ENCODE data around the gene MELK.
A peak's percentile ranks its signal among the peaks of the same experiment; 100 is the strongest.

Gene MELK

GRCh38 chr9:36584620-36585460, 12.1 kb downstream of the MELK start:
- no peak for DNase-seq

GRCh38 chr9:36590231-36590630, 17.5 kb downstream of the MELK start:
- DNase-seq = no peak

DNA sequence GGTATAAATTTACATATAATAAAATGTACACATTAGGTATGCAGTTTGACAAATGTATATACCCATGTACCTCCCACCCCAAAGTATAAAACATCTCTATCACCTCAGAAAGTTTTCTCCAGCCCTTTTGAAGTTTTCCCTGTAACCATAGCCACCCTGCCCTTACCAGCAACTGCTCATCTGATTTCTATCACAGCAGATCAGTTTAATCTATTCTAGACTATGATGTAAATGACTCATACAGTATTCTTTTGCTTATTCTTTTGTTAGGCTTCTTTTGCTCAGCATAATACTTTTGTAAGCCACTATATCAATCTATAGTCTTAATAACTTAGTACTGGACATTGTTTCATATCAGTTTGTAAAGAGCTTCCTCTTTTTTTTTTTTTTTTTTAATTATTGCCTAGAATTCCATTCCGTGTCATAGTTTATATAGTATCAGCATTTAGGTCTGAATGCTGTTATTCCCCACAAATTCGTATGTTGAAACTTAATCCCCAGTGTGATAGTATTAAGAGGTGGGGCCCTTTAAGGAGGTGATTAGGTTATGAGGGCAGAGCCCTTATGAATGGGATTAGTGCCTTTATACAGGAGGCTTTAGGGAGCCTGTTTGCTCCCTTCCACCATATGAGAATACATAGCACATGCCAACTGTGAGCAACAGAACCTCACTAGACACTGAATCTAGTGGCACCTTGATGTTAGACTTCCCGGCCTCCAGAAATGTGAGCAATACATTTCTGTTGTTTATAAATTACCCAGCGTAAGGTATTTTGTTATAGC, 20.3 kb downstream of the MELK start:
- no peak for DNase-seq

DNA sequence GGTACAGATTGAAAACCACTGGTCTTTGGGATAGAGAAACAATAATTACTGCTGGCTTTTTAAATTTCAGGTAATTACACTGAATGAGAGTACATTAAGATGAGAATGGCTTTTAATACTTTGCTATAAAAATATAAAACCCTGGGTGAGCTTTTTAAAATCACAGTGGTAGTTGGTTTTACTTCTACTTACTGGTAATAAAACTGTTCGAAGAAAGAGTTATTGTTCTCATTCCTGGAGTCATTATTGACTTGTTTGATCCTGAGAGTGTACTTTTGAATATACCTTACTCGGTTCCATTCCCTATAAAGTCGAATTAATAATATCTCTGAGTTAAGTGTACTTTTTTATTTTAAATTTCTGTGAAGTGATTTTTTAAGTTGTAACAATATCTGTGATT, 21.5 kb downstream of the MELK start:
- no peak for DNase-seq

GRCh38 chr9:36597412-36598178, 24.9 kb downstream of the MELK start:
- peak in 2 of 3 donors; percentile 19 to 35 for DNase-seq

DNA sequence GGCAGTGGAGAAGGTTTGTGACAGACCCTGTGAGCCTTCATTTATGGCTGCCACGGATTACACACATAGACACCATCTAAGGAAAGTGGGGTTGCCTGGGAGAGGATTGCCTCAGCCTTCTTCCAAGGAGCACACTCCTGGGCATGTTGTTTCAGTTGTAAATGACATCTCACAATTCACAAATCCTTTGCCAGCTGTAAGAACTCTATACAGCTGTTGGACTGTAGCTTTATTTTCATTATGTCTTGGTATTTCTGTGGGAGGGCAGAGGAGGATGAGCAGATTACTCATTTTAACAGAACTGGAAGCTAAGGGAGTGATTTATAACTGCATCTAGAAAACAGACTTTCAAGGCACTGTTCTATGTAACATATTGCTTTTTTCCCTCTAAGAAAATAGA, 25.6 kb downstream of the MELK start:
- no peak for DNase-seq

GRCh38 chr9:36603006-36603405, 30.3 kb downstream of the MELK start:
- peak in 2 of 3 donors; percentile 9 to 13 for DNase-seq

DNA sequence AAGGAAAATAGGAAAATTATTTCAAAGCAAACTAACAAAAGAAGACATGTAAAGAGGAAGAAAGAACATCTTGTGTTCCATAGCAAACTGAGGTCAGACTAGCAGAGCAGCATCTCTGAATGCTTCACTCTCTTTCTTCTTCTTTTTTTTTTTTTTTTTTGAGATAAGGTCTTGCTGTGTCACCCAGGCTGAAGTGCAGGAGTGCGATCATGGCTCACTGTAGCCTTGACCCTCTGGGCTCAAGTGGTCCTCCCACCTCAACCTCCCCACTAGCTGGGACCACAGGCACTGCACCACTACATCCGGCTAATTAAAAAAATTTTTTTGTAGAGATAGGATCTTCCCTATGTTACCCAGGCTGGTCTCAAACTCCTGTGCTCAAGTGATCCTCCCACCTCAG, 36.6 kb downstream of the MELK start:
- no peak for DNase-seq

GRCh38 chr9:36622121-36622520, 49.4 kb downstream of the MELK start:
- no peak for DNase-seq

DNA sequence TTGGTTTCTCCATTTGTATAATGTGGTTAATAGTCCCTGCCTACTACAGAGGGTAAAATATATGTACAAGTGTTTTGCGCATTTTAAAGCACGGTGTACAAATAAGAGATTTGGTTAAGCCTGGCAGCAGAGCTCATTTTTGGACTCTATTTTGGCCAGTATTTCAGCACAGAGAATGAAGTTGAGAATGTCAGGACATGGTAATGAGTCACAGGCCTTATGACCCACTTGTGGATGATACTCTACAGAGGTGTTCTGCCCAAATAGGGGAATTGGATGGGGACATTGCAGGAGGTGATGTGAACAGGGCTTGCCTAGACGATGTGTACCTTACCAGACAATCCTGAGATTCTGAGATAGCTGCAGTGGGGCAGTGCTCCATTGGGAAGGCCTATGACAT, 50.6 kb downstream of the MELK start:
- no peak for DNase-seq

DNA sequence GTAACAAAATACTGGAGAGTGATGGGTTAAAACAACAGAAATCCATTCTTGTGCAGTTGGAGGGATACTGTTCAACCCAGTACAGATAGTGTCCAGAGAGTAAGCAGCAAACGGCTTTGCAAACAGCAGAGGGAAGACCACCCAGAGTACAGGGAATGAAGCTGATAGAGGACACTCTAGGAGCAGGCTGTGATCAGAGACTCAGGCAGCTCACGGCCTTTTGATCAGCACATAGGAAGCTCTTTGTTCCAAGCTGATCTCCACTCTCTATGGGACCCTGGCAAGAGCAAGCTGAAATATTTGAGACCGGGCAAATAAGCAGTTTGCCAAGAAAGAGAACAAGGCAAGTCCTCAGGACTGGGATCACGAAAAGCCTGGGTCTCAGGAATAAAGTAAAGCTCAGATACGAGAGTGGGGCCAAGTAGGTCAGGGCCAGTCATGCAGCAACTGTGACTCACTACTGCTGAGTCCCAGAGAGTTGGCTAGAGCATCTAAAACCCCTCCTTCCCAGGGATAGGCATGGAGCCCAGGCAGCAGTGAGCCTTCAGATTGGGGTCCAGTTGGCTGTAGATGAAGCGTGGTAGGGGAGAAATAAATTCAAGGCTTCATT, 52.4 kb downstream of the MELK start:
- DNase-seq = no peak

DNA sequence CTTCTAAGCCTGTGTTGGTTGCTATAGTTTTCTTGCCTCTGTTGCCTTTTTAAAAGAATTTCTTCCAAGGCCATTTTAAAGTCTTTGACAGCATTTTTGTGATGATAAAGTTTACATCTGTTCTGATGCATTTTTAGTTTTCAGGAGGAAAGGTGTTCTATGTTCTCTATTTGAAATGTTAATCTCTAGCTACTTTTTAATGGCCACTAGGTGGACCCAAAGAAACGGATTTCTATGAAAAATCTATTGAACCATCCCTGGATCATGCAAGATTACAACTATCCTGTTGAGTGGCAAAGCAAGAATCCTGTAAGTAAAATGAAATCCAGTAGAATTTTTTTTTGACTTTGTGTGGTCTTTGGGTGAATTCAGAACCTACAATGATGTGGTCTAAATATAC, 60.2 kb downstream of the MELK start:
- DNase-seq = peak; percentile 39 to 63 (median 58)

GRCh38 chr9:36637491-36638270, 65.0 kb downstream of the MELK start:
- no peak for DNase-seq

DNA sequence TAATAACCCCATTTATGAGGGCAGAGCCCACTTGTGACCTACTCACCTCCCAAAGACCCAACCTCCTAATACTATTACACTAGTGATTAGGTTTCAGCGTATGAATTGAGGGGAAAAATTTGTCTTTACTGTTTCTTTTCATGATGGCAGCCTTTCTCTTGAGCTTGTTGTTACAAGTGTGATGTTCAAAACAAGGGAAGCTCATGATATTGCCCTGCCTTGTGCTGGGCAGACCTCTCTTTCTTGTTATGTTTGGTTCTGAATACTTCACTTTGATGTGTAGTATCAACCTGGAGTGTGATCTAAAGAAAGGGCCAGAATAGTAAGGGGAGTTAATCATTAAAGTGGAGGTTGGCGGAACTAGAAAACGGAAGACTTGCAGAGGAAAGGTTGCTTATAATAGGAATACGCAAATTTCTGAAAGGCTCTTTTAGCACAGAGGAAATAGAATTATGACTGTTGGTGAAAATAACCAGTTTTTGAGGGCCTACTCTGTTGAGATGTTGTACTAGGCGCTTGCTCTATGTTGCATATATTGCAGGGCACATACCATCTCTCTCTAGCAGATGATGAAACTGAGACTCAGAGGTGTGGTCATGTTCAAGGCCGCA, 68.2 kb downstream of the MELK start:
- no peak for DNase-seq

GRCh38 chr9:36642817-36643216, 70.1 kb downstream of the MELK start:
- no peak for DNase-seq

GRCh38 chr9:36656842-36657241, 84.1 kb downstream of the MELK start:
- no peak for DNase-seq

GRCh38 chr9:36659500-36659899, 86.8 kb downstream of the MELK start:
- no peak for DNase-seq

GRCh38 chr9:36664806-36665205, 92.1 kb downstream of the MELK start:
- no peak for DNase-seq

- no peak for DNase-seq
Measured at GRCh38 chr9:36665387-36665786, 92.7 kb downstream of the MELK start.

GRCh38 chr9:36665921-36666431, 93.3 kb downstream of the MELK start:
- DNase-seq = peak; percentile 25 to 58 (median 45)

GRCh38 chr9:36671561-36671960, 98.9 kb downstream of the MELK start:
- DNase-seq = no peak

All from suppressor macrophage treated with lipopolysaccharide for 1 hour (primary cell).